HG03520 (cell line): ENCODE data around the gene HSPA12B.

Experiments used
- ATAC-seq: cut with Tn5 transposase; IDR thresholded peaks from one replicate; pipeline ENCODE4 v1.9.1; 2021; ENCODE audit warnings: mild to moderate bottlenecking, moderate library complexity; ENCODE audit not compliant: unreplicated experiment

HSPA12B gene

DNA sequence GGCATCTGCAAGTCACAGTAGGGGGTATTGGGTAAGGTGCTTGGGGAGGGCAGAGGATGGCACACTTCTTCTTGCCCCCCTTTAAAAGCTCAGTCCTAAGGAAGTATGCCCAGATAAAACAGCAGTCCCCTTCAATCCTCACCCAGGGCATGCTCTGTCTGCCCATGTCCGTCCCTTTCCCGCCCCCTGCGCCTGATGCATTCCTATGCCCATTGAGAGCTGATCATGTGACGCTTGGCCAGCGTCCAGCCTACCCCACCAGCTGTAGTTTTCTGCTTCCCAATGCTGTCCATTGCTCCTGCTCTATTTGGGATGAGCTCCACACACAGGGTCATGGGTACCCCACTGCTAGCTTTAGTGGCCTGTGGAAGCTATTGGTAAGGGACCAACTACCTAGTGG lies 28.4 kb upstream of the HSPA12B start:
- no peak for ATAC-seq

DNA sequence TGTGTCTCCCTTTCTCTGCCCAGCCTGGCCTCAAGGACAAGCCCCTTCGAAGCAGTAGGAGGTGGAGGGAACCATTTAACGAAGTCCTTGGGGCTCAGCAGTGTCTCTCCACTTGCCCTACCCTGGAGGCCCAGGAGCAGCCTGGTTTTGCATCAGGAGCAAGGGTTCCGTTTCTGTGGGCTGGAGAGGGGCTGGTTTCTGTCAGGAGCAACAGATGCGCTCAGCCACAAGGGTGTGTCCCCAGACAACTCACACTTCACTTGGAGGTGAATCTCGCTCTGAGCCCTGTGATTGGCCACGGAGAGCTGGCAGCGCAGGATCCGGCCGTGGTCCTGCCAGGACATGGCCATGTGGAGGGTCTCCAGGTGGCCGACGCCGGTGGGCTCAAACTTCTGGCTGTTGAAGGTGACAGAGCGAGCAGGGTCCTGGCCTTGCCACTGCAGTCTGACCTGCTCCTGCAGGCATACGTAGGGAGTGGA lies 27.0 kb upstream of the HSPA12B start:
- no peak for ATAC-seq

DNA sequence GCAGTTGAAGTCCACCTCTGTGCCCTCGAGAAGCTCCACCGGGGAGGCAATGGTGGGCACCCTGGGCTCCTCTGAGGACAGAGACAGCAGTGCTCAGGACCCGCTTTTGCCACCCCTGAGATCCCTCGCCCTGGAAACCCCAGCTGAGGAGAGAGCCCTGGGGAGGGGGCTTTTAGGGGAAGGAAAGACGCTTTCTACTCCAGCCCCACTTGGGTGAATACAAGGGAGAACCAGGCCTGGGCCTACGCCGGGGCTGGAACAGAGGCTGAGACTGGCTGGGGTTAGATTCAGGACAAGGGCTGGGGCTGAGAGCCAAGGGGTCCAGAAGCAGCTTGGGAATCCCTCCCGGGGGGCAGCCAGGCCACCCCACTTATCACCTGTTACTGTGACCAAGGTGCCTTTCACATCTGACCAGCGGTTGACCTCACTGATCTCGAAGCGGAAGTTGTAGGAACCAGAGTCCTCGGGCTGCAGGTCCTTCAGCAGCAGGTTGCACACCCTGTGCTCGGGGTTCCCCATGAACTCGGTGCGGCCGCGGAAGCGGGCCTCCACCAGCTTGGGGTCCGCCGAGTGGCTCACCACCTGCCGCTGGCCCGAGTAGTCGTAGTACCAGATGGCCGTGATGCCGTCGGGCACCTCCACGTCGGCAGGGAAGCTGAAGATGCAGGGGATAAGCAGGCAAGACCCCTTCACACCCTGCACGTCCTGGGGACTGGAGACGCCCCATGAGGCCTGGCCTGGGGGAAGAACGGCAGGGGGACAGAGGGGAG lies 26.3 kb upstream of the HSPA12B start:
- ATAC-seq: no peak

DNA sequence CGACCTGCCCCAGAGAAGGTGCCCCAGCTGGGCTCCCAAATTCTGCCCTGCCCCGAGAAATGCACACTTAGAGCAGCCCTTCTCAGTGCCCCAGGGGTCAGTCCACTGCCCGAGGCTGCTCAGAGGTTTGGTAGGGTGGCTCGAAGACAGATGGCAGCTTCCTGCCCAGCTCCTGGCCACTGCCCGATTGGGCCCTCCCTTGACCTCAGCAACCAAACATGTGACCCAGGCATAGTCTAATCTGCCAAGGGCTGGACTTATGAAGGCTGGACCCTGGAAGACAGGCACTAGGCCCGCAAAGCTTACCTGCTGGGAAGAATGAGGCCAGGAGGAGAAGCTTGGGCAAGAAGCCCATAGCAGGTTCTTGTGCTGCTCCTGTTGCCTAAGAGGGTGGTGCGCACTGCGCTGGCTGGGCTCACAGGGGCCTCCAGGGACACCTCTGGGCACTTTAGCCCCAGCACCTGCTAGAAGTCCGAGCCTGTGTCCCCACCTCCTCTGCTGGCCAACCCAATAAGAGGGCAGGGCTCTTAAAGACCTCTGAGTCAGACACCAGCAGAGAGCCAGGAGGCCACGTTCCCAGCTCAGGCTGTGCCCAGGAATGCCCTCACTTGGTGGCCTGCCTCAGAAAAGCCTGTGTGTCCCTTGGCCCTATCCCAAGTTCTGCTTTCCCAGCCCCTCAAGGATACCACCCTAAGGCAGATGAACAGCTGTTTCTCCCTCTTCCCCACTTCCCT lies 25.5 kb upstream of the HSPA12B start:
- no peak for ATAC-seq

DNA sequence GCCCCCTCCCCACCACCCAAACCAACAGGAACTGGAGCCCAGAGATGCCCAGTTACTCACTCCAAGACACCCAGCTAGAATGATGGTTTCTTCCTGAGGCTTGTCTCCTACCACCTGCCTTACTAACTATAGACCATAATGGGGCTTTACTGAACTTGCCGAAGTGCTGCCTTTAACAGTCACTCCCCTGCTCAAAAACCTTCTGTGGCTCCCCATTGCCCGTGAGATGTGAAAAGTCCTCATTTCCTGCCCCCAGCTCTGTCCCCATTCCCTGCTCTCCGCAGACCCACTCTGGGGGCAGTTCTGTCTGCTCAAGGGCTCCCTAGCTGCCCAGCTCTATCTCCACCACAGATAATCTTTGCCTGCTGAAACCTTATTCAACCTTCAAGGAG lies 25.0 kb upstream of the HSPA12B start:
- no peak for ATAC-seq

DNA sequence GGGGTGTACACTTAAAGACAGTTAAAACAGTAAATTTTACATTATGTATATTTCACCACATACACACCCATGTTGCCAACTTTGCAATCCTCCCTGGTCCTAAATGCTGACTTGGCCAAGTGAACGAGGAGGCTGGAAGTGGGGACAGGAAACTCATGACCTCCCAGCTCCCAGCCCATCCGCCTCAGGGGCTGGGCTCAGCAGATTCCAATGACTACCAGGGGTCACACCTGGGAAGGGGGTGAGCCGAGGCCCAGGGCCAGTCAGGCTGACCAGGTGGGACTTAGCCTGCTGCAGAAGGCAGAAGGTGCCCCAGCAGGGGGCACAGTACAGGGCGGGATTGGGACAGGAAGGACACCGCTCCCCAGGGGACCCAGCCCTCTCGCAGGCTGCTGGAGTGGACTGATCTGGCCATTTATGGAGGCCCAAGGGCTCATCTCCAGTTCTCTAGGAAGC lies 22.4 kb upstream of the HSPA12B start:
- ATAC-seq: no peak

DNA sequence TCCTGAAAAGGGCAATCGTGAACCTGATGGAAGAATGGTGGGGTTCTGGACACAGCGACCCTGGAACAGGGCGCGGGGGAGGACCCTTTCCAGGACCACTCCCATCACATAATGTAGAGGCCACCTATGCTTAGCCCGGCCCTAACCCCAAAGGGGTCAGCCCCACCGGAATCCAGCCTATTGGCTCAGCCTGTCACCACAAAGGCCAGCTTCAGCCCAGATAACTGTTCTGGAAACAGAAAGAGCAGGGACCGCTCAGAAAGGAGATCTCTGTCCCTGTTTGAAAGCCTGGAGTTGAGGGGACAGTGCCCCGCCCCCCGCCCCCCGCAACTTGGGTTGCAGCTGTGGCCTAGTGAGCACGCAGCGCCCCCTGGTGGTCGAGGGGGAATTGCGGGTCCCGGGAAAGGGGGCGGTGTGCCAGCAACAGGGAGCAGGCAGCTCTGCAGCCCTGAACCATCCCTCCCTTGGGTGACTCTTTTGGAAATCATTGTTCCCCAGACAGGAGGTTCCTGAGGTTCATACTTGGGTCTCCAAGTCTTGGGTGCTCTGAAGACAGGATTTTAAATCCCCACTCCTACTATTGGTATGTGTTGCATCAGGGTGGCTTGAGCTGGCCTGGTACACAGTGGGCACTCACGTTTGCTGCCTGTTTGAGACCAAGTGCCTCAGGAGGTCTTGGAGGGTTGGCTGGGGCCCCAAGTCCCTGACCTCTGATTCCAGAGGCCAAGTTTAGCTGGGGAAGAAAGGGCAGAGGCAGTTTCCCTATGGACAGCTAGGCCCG lies 21.6 kb upstream of the HSPA12B start:
- no peak for ATAC-seq

DNA sequence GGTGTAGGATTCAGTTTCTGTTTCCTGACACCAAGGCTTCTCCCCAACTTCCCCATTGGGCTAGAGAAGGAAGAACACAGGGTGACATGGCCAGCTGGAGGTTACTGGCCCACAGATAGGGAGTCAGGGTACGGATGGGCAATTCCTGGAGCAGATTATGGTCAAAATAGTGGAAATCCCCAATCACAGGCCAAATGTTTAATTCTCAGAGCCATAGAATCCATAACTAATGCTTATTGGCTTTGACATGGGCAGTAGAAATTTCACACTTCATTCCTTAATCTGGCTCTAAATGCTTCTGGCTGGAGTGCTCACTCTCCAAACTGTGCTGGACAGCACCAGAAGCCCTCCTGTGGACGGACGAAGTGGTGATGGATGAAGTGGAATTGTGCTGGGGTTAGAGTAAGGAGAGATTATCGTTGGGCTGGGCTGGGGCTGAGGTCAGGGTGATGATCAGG lies 21.0 kb upstream of the HSPA12B start:
- no peak for ATAC-seq

DNA sequence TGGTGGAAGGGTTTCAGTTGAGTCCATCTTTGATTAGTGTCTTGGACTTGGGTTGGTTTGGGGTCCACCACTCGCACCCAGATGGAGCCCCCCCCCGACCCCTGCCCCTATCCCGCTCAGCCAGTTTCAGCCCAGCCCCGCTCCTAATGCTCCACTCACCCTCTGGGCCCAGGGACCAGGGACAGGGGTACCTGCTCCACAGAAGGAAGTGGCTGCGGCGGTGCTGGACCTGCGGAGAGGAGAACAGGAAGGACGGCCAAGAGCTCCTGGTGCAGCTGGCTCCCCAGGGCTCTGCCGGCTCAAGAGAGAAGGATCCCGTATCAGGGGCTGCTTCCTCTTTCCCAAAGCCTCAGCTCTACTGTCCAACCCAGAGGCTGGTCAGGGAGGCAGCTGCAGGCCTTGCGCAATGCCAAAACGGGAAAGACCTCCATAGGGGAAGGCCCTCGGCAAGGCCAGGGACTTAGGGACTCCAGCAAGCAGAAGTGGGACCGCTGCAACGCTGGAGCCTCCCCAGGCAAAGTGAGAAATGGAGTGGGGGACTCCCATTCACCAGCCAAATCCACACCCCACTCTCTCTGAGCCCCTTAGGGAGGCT lies 20.1 kb upstream of the HSPA12B start, which contains the start of gene SIGLEC1:
SIGLEC1 (minus strand) TSS at position 322 of the 595 bp plus-strand sequence. CDS start 5,472 bp downstream, outside the sequence.
- no peak for ATAC-seq

DNA sequence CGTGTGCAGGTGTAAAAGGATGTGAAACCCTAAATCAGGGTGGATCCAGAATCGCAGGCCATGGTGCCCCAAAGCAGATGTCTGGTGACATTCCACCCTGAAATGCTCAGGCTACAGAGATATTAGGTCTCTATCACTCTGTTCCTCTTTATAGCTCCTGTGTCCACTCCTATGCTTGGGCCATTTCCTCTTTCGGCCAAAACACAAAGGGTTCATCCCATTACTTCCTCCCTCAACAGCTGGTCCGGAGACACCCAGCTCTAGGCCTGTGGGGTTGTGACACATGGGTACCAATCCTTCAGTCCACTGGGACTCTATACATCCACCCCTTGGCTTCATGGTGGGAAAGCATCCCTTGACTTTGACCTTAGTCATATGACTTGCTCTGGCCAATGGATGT lies 18.4 kb upstream of the HSPA12B start:
- no peak for ATAC-seq

DNA sequence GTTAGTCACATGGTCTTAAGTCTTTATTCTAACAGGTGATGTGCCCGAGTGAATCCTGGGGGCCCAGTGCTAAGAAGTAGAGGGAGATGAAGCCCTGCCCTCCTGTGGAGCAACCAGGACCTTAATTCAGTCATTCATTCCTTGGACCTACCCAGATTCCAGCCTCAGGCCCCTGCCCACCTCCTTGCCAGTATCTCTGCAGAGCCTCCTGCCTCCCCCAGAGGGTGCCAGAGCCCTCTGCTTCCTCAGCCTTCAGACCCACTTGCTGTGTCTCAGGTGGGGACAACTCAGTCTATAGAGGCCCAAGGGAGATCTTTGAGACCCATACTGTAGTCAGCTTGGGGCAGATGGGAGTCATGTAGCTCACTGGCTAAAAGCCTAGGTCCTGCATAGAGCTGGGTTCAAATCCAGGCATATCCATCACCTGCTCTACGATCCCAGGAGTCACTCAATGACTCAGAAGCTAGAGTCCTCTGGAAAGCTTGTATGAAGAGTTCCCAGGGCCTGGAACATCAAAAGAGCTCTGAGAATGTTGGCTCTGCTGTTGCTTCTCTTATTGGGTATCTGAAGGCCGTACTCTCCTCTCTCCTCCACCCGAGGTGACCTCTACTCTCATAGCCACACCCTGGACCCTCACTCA lies 16.2 kb upstream of the HSPA12B start:
- no peak for ATAC-seq

DNA sequence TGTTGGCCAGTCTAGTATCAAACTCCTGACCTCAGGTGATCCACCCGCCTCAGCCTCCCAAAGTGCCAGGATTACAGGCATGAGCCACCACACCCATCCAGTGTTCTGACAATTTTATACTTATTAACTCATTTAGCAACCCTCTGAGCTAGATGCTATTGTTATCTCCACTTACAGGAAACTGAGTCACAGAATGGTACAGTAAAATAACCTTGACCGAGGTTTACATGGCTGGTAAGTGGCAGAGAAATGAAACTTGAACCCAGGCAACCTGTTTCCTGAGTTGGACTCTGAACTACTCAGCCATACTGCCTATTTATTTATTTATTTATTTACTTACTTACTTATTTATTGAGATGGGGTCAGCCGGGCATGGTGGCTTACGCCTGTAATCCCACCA lies 13.4 kb upstream of the HSPA12B start:
- no peak for ATAC-seq

DNA sequence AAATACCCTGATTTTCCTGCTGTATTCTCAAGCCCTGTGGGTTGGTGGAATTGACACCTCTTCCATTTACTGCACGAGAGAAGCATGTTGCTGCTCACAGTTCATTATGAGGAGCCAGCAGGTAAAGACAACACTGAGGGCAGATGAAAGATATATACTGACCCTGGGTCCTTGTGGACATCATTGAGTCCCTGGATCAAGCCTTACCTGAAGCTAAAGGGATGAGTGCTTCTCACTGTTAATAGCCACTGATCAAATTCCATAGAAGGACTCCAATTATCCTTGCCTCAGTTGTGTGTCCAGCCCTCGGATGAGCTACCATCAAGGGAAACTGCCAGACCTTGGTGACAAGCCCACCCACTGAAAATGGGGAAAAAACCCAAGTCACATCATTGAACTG lies 12.4 kb upstream of the HSPA12B start:
- no peak for ATAC-seq

DNA sequence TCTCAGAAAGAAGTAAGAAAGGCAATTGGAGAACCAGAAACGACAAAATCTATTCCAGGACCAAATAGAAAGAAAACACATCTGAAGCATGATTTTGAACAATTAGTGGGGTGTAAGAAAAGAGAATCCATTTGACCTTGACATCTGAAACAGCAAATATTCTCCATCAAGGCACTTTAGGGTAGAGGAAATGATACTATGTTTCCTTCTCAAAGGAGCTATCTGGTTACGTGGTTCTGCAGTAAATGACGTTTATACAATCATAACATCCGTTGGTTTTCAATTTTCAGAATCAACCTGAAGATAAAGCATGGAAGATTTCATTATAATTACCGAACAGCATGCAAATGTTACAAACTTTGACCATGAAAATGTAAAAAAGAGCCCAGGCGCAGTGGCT lies 11.9 kb upstream of the HSPA12B start:
- ATAC-seq: no peak

DNA sequence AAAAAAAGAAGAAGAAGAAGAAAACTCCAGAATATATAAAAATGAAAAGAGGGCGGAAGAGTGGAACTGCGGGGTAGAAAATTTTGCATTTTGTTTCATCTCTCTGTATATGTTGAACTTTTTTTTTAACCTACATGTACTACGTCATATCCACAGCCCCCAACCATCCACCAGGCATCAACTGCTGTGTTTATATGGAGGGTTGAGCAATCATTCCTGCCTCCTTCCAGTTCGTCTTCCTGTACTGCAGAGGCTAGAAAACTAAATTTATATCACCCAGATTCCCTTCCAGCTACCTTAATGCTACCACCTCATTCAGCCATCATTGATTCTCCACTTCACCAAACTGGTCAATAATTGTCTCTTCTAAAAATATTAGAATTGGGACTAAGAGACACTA lies 10.6 kb upstream of the HSPA12B start:
- ATAC-seq: no peak

DNA sequence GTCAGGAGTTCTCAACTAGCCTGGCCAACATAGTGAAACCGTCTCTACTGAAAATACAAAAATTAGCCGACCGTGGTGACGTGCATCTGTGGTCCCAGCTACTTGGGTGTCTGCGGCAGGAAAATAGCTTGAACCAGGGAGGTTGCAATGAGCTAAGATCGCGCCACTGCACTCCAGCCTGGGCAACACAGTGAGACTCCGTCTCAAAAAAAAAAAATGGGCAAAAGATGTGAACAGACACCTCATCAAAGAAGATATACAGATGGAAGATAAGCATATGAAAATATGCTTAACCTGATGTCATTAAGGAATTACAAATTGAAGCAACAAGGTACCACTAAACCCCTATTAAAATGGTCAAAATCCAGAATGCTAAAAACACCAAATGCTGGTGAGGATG lies 9.2 kb upstream of the HSPA12B start:
- no peak for ATAC-seq

DNA sequence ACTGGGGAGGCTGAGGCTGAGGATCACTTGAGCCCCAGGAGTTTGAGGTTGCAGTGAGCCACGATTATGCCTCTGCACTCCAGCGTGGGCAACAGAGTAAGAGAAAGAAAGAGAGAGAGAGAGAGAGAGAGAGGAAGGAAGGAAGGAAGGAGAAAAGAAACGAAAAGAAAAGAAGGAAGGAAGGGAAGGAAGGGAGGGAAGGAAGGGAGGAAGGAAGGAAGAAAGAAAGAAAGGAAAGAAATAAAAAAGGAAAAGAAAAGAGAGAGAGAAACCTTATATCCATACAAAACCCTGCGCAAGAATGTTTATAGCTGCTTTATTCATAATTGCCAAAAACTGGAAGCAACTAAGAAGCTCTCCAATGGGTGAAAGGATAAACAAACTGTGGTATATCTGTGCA lies 8.1 kb upstream of the HSPA12B start:
- ATAC-seq: no peak

DNA sequence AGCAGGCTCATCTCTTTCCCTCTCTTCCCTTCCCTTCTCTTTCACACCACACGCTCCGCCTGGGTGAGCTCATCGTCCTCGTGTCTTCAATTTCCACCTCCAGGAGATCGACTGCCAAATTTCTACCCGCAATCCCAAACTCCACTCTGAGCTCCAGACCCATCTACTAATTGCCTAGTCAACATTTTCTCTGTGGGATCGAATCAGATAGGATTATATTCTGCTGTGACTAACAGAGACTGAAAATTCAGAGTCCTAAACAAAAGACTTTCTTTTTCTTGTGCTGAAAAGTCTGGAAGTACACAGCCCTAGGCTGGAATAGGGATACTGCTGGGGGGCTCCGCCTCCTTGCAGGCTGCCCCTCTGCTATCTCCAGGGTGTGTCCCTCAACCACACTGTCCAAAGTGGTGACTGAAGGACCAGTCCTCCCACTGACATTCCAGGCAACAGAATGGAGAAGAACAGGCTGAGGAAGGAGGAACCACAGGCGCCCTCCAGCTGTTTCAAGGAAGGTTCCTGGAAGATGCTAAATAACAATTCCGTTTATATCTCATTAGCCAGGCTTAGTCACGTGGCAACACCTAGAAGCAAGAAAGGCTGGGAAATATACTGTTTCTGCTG lies 5.0 kb upstream of the HSPA12B start:
- ATAC-seq: no peak

DNA sequence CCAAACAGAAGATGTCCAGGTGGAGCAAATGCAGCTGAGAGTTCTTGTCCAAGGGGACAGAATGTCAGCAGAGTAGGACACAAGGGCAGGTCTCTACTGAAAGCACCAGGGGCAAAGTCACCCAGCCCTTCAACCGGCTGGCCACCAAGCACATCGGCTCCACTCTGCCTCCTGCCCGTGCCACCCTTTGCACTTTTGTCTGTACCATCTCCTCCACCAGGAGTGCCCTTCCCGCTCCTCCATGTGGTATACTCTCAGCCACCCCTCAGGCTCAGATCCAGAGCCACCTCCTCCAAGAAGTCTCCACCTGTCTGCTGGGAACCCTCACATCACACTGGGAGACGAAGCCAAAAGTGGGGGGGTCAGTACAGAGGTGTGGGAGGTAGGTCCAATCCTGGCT lies 4.1 kb upstream of the HSPA12B start:
- ATAC-seq: no peak

DNA sequence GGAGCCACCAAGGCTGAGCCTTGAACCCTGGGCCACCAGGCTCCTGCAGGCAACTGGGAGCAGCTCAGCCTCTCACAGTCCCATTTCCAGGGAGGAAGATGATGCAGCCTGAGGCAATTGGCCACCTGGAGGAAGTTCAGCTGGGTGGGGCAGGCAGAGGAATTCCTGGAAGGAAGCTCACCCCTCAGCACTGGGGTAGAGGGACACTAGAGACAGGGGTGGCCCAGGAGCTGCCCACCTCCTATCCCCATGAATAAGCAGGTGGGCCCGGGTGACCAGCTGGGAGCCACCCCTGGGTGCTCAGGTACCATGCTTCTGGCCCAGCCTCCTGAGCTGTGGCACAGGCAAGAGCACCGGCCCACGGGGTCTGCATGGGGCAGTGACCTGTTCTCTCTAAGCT lies 3.6 kb upstream of the HSPA12B start:
- ATAC-seq: no peak
